Ascending aorta (tissue), 2 donors: ENCODE results near the gene SLC19A1. TPM values are rescaled to one million over a fixed set of nuclear protein-coding genes. Genes with fewer than 3 reads are reported as not detected.
"Not testable (repeated sequence)": the region's sequence is repeated elsewhere in the genome, so short reads cannot be mapped to it uniquely, and the experiment has no call there.

ENCODE experiments used
- DNase-seq, 2 donors: peaks; one replicate each; pipeline ENCODE4 v3.0.0-alpha.2; 2019; ENCODE audit warnings: low spot score in 2 of 2
- H3K27ac ChIP-seq, 2 donors: fragments of 200-600 bp; sonication (generic); one replicate each; pipeline ENCODE4 v1.5.1; 2016 to 2017; ENCODE audit warnings: mild to moderate bottlenecking in 1 of 2
- H3K27me3 ChIP-seq: fragments of 200-600 bp; sonication (generic); one replicate; pipeline ENCODE4 v1.5.1; 2017
- H3K36me3 ChIP-seq, 2 donors: fragments of 200-600 bp; sonication (generic); one replicate each; pipeline ENCODE4 v1.5.1; 2016
- H3K4me1 ChIP-seq, 2 donors: fragments of 200-600 bp; sonication (generic); one replicate each; pipeline ENCODE4 v1.5.1; 2016 to 2017; ENCODE audit warnings: mild to moderate bottlenecking in 1 of 2
- H3K4me3 ChIP-seq, 2 donors: fragments of 200-600 bp; sonication (generic); one replicate each; pipeline ENCODE4 v1.5.1; 2016 to 2017; ENCODE audit warnings: mild to moderate bottlenecking in 1 of 2
- H3K9me3 ChIP-seq, 2 donors: fragments of 200-600 bp; sonication (generic); one replicate each; pipeline ENCODE4 v1.5.1; 2016
- CTCF ChIP-seq, 3 experiments: fragments of 200-600 bp in 2 of 3; fragments of 450-650 bp in 1 of 3; sonication (generic) in 2 of 3; IDR thresholded peaks; one replicate each; pipeline ENCODE4 v1.5.1; 2016 to 2019; ENCODE audit warnings: antibody characterized with exemption in 3 of 3, mild to moderate bottlenecking in 1 of 3, moderate library complexity in 1 of 3
- intact Hi-C: fragments of 100-400 bp; cut with DNase I; formaldehyde crosslinking; loops from one replicate; pipeline ENCODE4 v1.15.1; 2023
- total RNA-seq: library from RNA; depleted of rRNA; stranded (reverse); fragments of >200 nt; gene quantifications from one replicate; pipeline ENCODE4 v1.1.0, GENCODE V29; 2016

The SLC19A1 gene
- total RNA-seq, 1 donor from 2014 or later: 8.4 TPM

- no peaks in the 10 kb centered on the region for H3K4me1 ChIP-seq
- H3K27me3 ChIP-seq: no peaks in the 10 kb centered on the region
- peak in 1 of 2 donors; percentile 54 for DNase-seq
- H3K36me3 ChIP-seq: peaks cover 22 to 56% of the 10 kb centered on the region in 2 donors
- no peak overlapping the region for H3K4me3 ChIP-seq
- intact Hi-C loops: no loop called here
- no peaks in the 10 kb centered on the region for H3K9me3 ChIP-seq
- H3K27ac ChIP-seq: no peak overlapping the region
- TF ChIP-seq CTCF (IDR thresholded peaks at IDR 0.05): no peak
Observed at GRCh38 chr21:45505416-45506021, 36.7 kb downstream of the SLC19A1 start.

- H3K36me3 ChIP-seq: peaks cover 14 to 50% of the 10 kb centered on the region in 2 donors
- H3K27me3 ChIP-seq: no peaks in the 10 kb centered on the region
- H3K9me3 ChIP-seq: no peaks in the 10 kb centered on the region
- intact Hi-C loops: no loop called here
- DNase-seq: peak in 1 of 2 donors; percentile 61
- no peaks in the 10 kb centered on the region for H3K4me1 ChIP-seq
- TF ChIP-seq CTCF (IDR thresholded peaks at IDR 0.05): no peak
- no peak overlapping the region for H3K27ac ChIP-seq
- no peak overlapping the region for H3K4me3 ChIP-seq
Observed at GRCh38 chr21:45504516-45505415, 37.5 kb downstream of the SLC19A1 start.

- Histone ChIP-seq H3K36me3 (peaks cover 16 to 49% of the 10 kb centered on the region in 2 donors), H3K9me3 (no peaks in the 10 kb centered on the region), H3K27me3 (no peaks in the 10 kb centered on the region), H3K27ac (no peak overlapping the region), H3K4me3 (no peak overlapping the region), H3K4me1 (no peaks in the 10 kb centered on the region)
- intact Hi-C loops: no loop called here
- peak in 1 of 2 donors; percentile 59 for DNase-seq
- TF ChIP-seq CTCF (IDR thresholded peaks at IDR 0.05): no peak
Observed at GRCh38 chr21:45504021-45504515, 38.2 kb downstream of the SLC19A1 start.

GRCh38 chr21:45503226-45503625 is 39.0 kb downstream of the SLC19A1 start:
- H3K27ac ChIP-seq, intact Hi-C loops, H3K27me3 ChIP-seq, H3K9me3 ChIP-seq, H3K4me3 ChIP-seq, DNase-seq, H3K4me1 ChIP-seq: not testable (repeated sequence)
- peaks cover 25 to 52% of the 10 kb centered on the region in 2 donors for H3K36me3 ChIP-seq

- no peak for TF ChIP-seq CTCF (IDR thresholded peaks at IDR 0.05)
- Histone ChIP-seq H3K4me3 (no peak overlapping the region), H3K36me3 (peaks cover 31 to 56% of the 10 kb centered on the region in 2 donors), H3K27ac (no peak overlapping the region), H3K4me1 (no peaks in the 10 kb centered on the region), H3K27me3 (no peaks in the 10 kb centered on the region), H3K9me3 (no peaks in the 10 kb centered on the region)
- intact Hi-C loops: no loop called here
- DNase-seq: peak in 1 of 2 donors; percentile 45
Observed at GRCh38 chr21:45502600-45502999, 39.6 kb downstream of the SLC19A1 start.

GRCh38 chr21:45502006-45502345 is 40.3 kb downstream of the SLC19A1 start:
- peak in 1 of 2 donors; percentile 53 for DNase-seq

GRCh38 chr21:45501081-45502005 is 40.9 kb downstream of the SLC19A1 start:
- DNase-seq: peak in 1 of 2 donors; percentile 46
- H3K9me3 ChIP-seq, H3K4me3 ChIP-seq, H3K27ac ChIP-seq, H3K27me3 ChIP-seq, intact Hi-C loops, H3K4me1 ChIP-seq: not testable (repeated sequence)
- peaks cover 43 to 62% of the 10 kb centered on the region in 2 donors for H3K36me3 ChIP-seq

More at GRCh38 chr21:45502006-45502345, 40.3 kb downstream of the SLC19A1 start:
- H3K36me3 ChIP-seq: peaks cover 37 to 60% of the 10 kb centered on the region in 2 donors
- H3K9me3 ChIP-seq: no peaks in the 10 kb centered on the region
- H3K4me3 ChIP-seq: no peak overlapping the region
- no peaks in the 10 kb centered on the region for H3K27me3 ChIP-seq
- intact Hi-C loops: no loop called here
- TF ChIP-seq CTCF (IDR thresholded peaks at IDR 0.05): no peak
- no peaks in the 10 kb centered on the region for H3K4me1 ChIP-seq
- H3K27ac ChIP-seq: no peak overlapping the region
